Testis (tissue), 2 donors: ENCODE results near the gene CAPZB.

Experiments used
- CTCF ChIP-seq, 3 experiments: fragments of 450-650 bp in 2 of 3; fragments of 200-600 bp in 1 of 3; sonication (generic) in 1 of 3; IDR thresholded peaks; one replicate each; pipeline ENCODE4 v1.5.1; 2016 to 2019; ENCODE audit warnings: antibody characterized with exemption in 3 of 3, mild to moderate bottlenecking in 2 of 3, moderate library complexity in 1 of 3
- POLR2A ChIP-seq: fragments of 450-650 bp; IDR thresholded peaks from one replicate; pipeline ENCODE4 v1.6.1; 2017; ENCODE audit warnings: antibody characterized with exemption, mild to moderate bottlenecking, moderate library complexity

DNA sequence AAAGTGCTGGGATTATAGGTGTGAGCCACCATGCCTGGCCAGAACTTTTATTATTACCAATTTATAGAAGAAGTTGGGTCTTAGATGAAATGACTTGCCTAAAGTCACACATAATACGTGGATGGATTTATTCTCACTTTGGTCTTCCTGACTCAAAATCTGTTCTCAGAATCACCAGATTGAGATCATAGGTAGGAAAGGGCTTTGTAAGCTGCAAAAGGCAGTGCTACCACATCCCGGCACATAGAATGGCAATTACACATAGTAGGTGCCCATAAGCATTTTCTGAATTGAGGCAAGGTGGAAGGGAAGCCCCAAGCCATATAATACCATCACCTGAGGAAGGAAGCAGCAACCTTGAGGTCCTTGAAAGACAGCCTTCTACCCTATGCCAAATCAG is 8.2 kb upstream of the CAPZB start:
- TF ChIP-seq CTCF (IDR thresholded peaks at IDR 0.05) (no peak), POLR2A (no peak)
